GM19395 (cell line): Measurements from ENCODE around the gene DLEU7.

Experiments
- ATAC-seq: cut with Tn5 transposase; IDR thresholded peaks from one replicate; pipeline ENCODE4 v1.9.1; 2021; ENCODE audit warnings: mild to moderate bottlenecking, moderate library complexity; ENCODE audit not compliant: unreplicated experiment

Gene DLEU7

DNA sequence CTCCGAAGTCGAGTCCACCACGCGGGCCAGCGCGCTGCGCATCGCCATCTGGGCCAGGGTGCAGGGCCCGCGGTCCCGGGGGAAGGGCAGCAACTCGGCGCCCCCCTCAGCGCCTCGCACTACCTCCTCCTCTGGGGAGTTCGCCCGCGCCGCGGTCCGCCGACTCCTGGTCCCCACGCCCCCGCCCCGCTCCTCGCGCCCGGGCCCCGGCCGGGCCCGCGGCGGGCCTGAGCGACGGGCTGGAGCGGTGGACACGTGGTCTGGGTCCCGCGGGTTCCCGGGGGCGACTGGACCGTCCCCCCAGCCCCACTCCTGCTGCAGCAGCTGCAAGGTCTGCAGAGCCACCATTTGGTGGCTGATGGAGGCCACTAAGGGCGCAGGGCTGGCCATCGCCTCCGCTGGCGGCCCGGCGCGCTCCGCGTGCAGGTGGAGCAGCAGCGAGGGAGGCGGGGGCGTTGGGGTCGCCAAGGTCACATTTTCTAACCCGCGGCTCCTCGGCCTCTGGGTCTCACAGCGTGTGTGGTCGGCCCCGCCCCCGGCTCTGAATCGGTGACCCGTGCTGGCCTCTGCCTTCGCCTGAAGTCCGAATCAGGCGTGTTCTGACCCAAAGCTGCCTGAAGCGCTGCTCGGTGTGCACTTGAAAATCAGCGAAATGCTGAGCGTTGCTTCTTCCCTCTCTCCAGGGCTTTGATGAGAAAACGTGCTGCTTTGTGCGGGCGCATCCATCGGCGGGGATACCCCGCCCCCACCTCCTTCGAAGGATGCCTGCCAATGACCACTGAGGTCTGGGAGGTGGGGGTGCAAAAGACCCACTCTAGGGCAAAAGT, at the start of gene DLEU7:
Gene DLEU7 (minus strand): TSS at position 436 of the 827 bp plus-strand sequence. CDS start 46 bp downstream, at position 390.
- ATAC-seq = no peak

DNA sequence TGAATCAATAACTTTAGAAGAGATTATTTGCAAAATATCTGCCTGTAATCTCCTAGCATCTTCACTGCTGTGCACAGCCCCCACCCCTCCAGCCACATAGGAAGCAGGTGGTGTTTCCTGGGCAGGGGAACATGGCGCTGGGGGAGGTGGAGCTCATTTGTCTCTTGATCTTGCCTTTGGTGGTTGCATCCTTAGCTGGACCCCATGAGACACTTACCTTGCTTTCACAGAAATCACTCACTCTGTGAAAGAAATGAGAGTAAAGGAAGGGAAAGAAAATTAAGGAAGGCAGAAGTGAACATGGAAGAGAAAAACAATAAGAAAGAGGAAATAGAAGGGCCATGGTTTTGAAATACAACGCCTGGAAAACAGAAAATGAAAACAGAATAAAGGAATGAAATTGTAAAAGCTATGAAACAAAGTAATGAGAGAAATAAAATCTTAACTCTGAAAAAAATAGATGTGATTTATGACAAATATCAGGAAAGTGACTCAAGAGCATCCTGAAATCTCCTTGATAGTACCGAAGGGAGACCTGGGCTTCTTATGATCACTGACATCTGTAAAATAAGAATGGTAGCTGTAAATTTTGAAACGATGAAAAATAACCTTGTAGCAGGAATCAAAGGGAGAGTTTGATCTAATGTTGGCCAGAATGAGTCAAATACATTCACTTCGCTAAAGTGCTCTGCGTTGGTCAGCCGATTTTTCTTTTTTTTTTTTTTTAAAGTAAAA, 48.9 kb upstream of the DLEU7 start:
- ATAC-seq = no peak

DNA sequence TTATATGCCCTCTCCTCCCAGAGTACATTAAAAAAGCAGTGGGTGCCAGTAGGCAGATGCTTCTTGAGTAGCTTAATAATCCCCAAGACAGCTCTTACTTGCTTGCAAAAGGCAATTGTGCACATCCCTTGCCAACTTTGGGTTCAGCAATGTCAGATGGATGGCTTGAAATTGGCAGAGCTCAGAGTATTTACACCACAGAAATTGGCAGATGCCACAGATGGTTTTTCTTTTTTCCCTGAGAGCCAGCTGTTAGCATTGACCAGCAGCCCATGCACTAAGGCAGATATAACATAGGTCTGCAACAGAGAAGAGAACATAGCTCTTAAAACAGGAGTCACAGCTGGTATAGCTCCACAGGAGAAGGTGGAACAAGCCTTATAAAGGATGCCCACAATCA, 47.7 kb upstream of the DLEU7 start:
- ATAC-seq = no peak

DNA sequence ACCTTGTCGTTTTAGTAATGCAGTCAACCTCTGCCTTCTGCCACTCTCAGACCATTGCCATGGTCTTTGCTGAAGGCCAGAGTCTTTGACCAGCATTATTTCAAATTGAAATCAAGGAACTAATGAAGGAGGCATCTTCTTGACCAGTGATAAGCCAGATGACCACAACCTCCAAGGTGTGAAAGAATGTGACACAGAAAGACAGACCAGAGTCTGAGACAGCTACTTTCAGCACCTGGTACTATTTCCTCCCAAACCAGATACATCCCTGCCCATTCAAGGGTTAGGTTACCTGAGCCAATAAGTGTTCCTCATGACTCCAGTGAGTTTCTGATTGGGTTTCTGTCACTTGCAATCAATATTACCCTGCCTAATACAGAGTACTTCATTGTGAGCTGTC, 45.8 kb upstream of the DLEU7 start:
- no peak for ATAC-seq

DNA sequence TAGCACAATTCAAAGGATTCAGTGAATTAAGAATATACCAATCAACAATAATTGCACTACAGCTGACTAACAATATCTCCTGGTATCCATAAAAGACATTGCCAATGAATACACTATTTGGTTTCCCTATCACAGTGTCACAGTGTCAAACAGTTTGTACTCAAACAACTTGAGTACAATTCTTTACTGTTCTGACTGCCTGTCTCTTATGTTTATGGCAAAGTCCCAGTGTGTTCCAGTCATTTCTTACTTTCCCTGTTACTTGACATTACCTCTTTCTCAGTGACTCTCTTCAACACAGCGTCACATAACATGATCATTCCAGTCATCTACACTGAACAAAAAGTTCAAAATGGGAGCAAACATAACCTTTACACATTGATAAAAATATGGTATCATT, 44.9 kb upstream of the DLEU7 start:
- no peak for ATAC-seq

DNA sequence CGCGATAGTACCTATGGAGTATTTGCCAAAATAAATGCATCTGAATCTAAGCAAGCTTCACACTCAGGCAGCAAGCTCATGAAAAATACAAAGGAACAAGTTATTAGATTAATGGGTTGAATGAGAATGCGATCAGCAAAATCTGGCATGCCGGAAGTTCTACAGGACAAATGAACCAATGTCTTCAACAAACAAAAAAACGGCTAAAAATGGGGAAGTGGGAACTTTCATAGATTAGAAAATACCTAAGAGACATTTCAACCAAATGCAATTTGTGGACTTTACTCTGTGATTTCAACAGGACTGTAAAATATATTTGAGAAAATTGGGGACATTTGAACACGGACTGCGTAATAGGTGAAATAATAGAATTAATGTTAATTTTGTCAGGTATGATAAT, 43.7 kb upstream of the DLEU7 start:
- ATAC-seq = no peak

DNA sequence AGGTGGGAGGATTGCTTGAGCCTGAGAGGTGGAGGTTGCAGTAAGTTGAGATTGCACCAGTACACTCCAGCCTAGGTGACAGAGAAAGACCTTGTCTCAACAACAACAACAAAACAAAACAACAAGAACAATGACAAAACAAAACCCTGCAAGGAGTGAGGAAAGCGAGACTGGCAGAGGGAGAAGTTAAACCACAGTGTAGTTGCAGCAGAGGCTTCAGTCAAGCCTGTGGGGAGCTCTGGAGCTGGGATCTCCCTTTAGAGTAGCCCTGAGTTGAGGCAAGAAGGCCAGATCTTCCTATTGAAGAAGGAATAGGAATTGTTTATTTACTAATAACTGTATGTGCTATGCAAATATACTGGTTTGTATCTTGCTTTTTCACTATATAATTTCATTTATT, 40.8 kb upstream of the DLEU7 start:
- no peak for ATAC-seq

DNA sequence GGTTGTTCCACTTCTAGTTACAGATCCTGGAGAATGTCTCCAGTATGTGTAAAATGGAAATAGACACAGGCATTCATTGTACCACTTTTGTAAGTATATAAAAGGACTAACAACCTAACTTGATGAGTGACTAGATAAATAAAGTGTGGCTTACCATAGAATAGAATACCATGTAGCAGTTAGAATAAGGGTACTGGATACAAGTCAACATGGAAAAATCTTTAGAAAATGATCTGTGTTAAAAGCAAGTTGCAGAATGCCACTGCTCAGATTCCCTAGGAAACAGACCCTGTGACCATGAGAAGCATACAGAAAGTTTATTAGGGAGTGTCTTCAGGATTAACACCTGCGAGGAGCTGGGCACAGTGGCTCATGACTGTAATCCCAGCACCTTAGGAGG, 40.2 kb upstream of the DLEU7 start:
- ATAC-seq = no peak

DNA sequence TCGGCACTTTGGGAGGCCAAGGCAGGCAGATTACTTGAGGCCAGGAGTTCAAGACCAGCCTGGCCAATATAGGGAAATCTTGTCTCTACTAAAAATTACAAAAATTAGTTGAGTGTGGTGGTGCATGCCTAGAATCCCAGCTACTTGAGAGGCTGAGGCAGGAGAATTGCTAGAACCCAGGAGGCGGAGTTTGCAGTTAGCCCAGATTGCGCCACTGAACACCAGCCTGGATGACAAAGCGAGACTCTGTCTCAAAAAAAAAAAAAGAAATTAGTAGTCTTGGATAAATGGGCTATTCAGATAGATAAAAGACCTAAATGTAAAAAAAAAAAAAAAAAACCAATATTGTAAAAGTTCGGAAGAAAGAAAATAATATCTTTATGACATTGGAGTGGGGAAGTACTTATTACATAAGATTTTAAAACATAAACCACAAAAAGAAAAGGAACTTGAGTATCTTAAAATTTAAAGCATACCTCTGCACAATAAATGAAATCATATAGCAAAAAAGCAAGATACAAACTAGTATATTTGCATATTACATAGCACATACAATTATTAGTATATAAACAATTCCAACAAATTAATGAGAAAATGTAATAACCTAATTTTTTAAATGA, 39.4 kb upstream of the DLEU7 start:
- ATAC-seq = no peak

DNA sequence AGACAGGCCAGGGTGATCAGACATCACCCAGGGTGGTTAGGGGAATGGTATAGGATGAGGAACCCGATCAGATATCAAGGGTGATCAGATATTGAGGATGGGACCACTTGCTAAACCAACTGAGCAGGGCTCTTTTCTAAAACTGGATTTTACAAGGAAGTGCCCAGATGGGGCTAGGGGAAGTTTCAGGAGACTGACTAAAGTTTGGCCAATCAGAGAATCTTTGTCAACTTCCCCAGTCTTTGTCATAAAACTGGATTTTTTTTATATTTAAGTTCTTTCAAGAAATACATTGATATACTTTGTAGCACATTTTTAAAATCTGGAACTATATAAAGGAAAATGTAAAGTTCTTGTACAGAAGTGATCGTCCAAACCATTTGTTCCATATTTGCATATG, 30.5 kb upstream of the DLEU7 start:
- no peak for ATAC-seq

DNA sequence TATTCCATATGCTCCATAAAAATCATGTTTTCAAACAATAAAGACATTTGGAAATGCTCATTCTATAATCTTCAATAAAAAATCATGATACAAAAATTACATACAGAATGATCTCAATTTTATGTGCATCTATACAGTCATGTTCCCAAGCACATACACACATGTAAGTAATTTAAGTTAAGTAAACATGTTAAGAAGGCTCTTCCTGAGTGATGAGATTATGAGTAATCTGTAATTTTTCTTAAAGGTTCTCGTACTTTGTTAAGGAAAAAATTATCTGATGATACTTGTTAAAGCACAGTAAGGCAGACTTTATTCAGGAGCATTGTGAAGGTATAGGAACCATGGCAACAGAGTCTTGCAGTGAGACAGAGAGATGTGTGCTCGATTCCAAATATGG, 30.0 kb upstream of the DLEU7 start:
- ATAC-seq = no peak

DNA sequence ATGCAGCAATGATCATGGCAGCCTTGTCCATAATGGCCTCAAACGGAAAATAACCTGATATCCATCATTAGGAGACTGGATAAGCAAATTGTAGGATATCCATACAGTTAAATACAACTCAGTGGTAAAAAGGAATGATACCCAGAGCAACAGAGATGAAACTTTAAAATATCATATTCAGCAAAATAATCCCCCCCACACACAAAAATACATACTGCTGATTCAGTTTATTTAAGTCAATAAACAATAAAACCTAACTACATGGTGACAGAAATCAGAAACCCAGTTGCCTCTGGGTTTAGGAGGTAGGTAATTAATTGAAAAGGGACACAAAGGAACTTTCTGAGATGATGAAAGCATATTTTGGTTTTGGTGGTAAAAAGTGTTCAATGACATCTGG, 27.9 kb upstream of the DLEU7 start:
- no peak for ATAC-seq

DNA sequence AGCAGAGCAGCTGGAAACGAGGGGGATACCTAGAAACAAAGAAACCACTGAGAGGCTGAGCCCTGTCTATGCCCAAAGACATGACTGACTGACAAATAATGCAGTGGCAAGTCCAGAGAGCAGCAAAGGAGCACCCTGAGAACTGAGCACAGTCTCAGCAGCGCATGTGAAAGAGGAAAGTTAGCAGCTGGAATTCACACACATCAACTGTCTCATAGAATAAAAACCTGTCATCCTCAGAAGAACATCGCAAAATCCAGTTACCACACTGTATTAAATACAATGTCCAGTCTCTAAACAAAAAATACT, 24.1 kb upstream of the DLEU7 start:
- no peak for ATAC-seq

DNA sequence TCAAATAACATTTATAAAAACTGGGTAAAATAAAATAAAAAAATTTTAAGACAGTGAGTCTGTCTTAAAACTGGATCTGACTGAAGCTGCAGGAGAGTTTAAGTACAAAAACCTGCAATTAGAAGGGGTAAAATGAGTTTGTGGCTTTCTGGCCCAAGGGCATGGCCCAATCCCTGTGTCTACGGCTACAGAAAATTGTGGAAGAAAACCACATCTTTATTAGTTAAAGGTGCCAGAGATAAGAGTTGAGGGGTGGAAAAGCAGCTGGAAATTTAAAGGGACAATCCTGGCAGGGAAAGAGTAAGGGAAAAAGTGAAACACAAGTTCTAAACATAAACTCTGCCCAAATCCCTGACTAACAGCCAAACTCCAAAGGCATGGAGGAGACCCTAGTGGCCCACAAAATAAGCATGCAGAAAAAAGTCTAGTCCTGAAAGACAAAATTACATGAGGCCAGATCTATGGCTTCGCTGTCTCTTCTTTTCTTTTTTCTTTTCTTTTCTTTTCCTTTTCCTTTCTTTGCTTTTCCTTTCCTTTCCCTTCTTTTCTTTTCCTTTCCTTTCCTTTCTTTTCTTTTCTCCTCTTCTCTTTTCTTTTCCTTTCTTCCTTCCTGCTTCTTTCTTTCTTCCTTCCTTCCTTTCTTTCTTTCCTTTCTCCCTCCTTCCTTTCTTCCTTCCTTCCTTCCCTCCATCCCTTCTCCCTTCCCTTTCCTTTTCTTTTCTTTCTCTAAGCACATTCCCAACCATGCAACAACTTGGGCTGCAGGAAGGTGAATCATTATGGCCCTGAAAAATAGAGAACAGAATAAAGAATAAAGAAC, 23.5 kb upstream of the DLEU7 start:
- no peak for ATAC-seq

DNA sequence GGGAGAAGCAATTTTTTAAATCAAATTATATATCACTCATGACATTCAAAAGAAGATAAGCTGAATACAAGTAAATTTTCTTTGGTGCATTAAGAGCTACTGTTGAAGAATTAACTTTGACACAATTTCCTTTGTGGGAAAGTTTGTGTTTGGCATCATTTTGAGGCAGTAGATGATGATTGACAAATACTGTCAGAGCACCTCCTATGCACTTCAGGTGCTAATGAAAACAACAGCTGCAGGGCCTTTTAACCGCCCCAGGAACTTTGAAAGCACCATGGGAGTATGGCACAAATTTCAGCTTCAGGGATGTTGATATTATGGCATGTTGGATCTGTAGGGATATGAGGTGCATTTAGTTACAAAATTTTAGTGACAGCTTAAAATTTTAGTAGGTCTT, 21.0 kb upstream of the DLEU7 start:
- no peak for ATAC-seq

DNA sequence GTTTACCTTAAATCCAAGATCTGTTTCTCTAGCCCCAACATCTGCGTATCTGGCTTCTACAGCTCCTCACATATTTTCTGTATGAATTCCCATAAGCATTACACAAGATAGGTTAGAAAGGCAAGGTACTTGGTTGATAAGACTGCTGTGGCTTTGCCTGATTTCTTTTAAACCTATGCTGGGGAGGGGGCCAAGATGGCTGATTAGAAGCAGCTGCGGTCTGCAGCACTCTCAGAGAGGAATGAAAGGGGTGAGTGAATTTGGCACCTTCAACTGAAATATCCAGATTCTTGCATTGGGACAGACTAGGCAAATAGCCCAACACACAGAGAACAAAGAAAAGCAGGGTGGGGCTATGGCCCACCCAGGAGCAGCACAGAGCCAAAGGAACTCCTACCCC, 12.2 kb upstream of the DLEU7 start:
- no peak for ATAC-seq

DNA sequence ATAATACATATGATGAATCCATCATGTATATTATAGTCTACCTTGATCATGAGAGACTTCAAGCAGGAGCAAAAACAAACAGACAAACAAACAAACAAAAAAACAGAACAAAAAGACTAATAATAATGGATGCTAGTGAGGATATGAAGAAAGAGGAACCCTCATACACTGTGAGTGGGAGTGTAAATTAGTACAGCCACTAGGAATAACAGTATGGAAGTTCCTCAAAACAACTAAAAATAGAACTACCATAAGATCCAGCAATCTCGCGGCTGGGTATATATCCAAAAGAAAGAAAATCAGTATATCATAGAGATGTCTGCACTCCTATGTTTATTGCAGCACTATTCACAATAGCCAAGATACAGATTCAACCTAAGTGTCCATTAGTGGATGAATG, 7.0 kb upstream of the DLEU7 start:
- no peak for ATAC-seq

DNA sequence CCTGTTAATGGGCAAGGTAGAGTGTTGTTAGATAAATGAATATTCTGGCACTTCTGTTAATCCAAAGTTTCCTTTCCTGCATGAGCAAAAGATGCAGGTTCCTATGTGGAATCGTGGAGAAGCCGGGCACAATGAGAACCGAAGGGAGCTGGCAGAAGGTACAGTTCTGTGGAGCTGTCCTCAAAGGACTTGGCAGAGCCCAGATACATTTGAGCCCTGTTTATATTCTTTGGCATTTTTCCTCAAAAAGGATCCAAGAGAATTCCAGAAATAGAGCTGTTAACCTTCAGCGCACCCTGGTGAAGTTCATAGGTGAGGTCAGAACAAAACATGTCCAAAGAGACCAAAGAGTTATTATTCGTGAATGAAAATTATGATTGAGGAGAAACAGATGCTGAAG, 4.0 kb upstream of the DLEU7 start:
- no peak for ATAC-seq

DNA sequence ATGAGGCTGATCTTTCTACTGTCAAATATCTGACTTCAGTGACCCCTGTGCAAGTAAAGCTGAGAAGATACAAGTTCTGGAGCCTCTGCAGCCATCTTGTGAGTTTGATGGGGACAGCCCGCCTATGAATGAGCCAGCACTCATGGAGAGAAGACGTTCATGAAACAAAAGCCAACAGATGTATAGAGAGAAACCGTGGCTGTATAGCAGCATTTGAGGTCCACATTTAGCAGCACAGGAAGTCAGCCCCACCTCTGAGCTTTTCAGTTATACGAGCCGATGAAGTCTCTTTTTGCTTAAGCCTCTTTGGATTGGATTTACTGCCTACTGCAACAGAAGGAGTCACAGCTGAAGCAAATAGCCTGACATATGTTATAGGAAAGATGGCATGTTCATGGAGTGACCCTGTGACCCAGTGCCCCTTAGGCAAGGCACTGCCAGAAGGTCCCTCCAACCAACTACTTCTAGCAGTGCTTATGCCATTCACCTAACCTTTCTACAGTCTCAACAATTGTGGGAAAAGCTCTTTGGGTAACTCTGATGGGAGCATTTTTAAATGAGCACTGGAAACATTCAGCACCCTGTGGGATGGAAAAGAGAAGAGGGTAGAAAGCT, 3.5 kb upstream of the DLEU7 start:
- ATAC-seq = no peak

DNA sequence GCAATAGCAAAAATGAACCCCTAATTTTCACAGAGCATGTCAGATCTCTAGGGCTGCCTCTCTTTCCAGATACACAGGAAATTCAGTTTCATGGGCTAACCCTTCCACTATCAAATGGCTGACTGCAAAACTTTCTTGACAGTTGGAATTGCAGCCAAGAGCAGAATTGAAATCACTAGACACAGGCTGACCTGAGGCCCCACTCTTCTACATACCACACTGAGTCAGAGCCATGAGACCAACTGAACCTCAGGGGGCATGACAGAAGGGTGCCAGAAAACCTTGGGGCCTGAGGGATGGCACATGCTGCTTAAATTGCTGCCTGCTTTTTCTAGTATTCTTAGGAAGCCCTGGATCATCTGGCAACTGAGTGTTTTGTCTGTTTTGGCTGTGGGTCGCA, 1.7 kb upstream of the DLEU7 start:
- ATAC-seq = no peak
